ENCODE data around the gene IL18.
"Not testable (repeated sequence)": the region's sequence is repeated elsewhere in the genome, so short reads cannot be mapped to it uniquely, and the experiment has no call there.

IL18 gene

GRCh38 chr11:112121981-112122615 lies 41.8 kb downstream of the IL18 start:
- no peak for DNase-seq (ENCODE audit: low spot score)

- no peak for DNase-seq (ENCODE audit: low spot score)
Measured at GRCh38 chr11:112118176-112118575, 45.7 kb downstream of the IL18 start.

- DNase-seq (ENCODE audit: low spot score) = no peak
Measured at GRCh38 chr11:112115386-112115785, 48.5 kb downstream of the IL18 start.

GRCh38 chr11:112114460-112114859 lies 49.4 kb downstream of the IL18 start:
- no peak for DNase-seq (ENCODE audit: low spot score)

GRCh38 chr11:112113539-112114457 lies 50.1 kb downstream of the IL18 start:
- peak; percentile 67 for DNase-seq (ENCODE audit: low spot score)

- DNase-seq (ENCODE audit: low spot score) = peak; percentile 76
Measured at GRCh38 chr11:112106070-112106469, 57.8 kb downstream of the IL18 start.

GRCh38 chr11:112103446-112103845 lies 60.4 kb downstream of the IL18 start:
- DNase-seq (ENCODE audit: low spot score) = no peak

- DNase-seq (ENCODE audit: low spot score) = no peak
Measured at GRCh38 chr11:112100462-112100861, 63.4 kb downstream of the IL18 start.

- DNase-seq (ENCODE audit: low spot score) = no peak
Measured at GRCh38 chr11:112097734-112098528, 66.0 kb downstream of the IL18 start.

- no peak for DNase-seq (ENCODE audit: low spot score)
Measured at GRCh38 chr11:112096194-112096593, 67.7 kb downstream of the IL18 start.

GRCh38 chr11:112095302-112095701 lies 68.6 kb downstream of the IL18 start:
- DNase-seq (ENCODE audit: low spot score) = not testable (repeated sequence)

All from kidney tubule cell (primary cell).